H9 (cell line): ENCODE results near the gene R3HDM1. TPM values are rescaled to one million over a fixed set of nuclear protein-coding genes. Genes with fewer than 3 reads are reported as not detected.

Source experiments
- DNase-seq: peaks from one replicate; pipeline ENCODE4 v3.0.0-alpha.2; 2017
- H2AFZ ChIP-seq: one replicate; pipeline ENCODE4 v1.6.1; 2013; ENCODE audit warnings: mild to moderate bottlenecking, low read length, control low read depth, moderate library complexity
- H2AK5ac ChIP-seq: 2 replicates; pipeline ENCODE4 v1.6.1; 2013; ENCODE audit warnings: low read length, control low read depth, mixed read lengths; ENCODE audit not compliant: insufficient read length
- H2BK120ac ChIP-seq: one replicate; pipeline ENCODE4 v1.6.1; 2013; ENCODE audit warnings: low read depth, mild to moderate bottlenecking, low read length, control low read depth, inconsistent platforms; ENCODE audit not compliant: poor library complexity, severe bottlenecking
- H2BK12ac ChIP-seq: 2 replicates; pipeline ENCODE4 v1.6.1; 2013; ENCODE audit warnings: low read length, control low read depth, mixed read lengths, low read depth; ENCODE audit not compliant: insufficient read length
- H2BK15ac ChIP-seq: 2 replicates; pipeline ENCODE4 v1.6.1; 2013; ENCODE audit warnings: low read depth, low read length, control low read depth
- H2BK20ac ChIP-seq: one replicate; pipeline ENCODE4 v1.6.1; 2013; ENCODE audit warnings: low read depth, mild to moderate bottlenecking, low read length, control low read depth, inconsistent platforms; ENCODE audit not compliant: poor library complexity, severe bottlenecking
- H2BK5ac ChIP-seq: 2 replicates; pipeline ENCODE4 v1.6.1; 2013; ENCODE audit warnings: low read length, control low read depth, mixed read lengths; ENCODE audit not compliant: insufficient read length
- H3K14ac ChIP-seq: 2 replicates; pipeline ENCODE4 v1.6.1; 2013; ENCODE audit warnings: low read length, control low read depth; ENCODE audit not compliant: insufficient read depth
- H3K18ac ChIP-seq: 2 replicates; pipeline ENCODE4 v1.6.1; 2013; ENCODE audit warnings: low read depth, mild to moderate bottlenecking, mixed read lengths, low read length, control low read depth; ENCODE audit not compliant: insufficient read length
- H3K23ac ChIP-seq: 2 replicates; pipeline ENCODE4 v1.6.1; 2013; ENCODE audit warnings: low read length, control low read depth, mixed read lengths, low read depth; ENCODE audit not compliant: insufficient read length
- H3K23me2 ChIP-seq: 2 replicates; pipeline ENCODE4 v1.6.1; 2013; ENCODE audit warnings: low read depth, mild to moderate bottlenecking, mixed read lengths, low read length, control low read depth; ENCODE audit not compliant: insufficient read length, poor library complexity, severe bottlenecking
- H3K27ac ChIP-seq: 2 replicates; pipeline ENCODE4 v1.5.1; 2013; ENCODE audit warnings: low read length, control low read depth, mixed read lengths, low read depth; ENCODE audit not compliant: insufficient read length
- H3K27me3 ChIP-seq: 2 replicates; pipeline ENCODE4 v1.6.1; 2013; ENCODE audit warnings: low read length, control low read depth, inconsistent platforms; ENCODE audit not compliant: insufficient read depth
- H3K4ac ChIP-seq: 2 replicates; pipeline ENCODE4 v1.6.1; 2013; ENCODE audit warnings: low read depth, mild to moderate bottlenecking, control low read depth, inconsistent platforms, low read length, moderate library complexity
- H3K4me1 ChIP-seq: 2 replicates; pipeline ENCODE4 v1.6.1; 2013; ENCODE audit warnings: low read length, control low read depth, inconsistent platforms; ENCODE audit not compliant: insufficient read depth
- H3K4me2 ChIP-seq: 2 replicates; pipeline ENCODE4 v1.6.1; 2013; ENCODE audit warnings: low read length, control low read depth, mixed read lengths; ENCODE audit not compliant: insufficient read length, insufficient read depth
- H3K56ac ChIP-seq: 2 replicates; pipeline ENCODE4 v1.6.1; 2013; ENCODE audit warnings: low read depth, mild to moderate bottlenecking, mixed read lengths, low read length, control low read depth; ENCODE audit not compliant: insufficient read length
- H3K79me1 ChIP-seq: 2 replicates; pipeline ENCODE4 v1.6.1; 2013; ENCODE audit warnings: low read depth, mild to moderate bottlenecking, moderate library complexity, low read length, control low read depth, inconsistent platforms; ENCODE audit not compliant: insufficient read depth, poor library complexity, severe bottlenecking
- H3K79me2 ChIP-seq: 2 replicates; pipeline ENCODE4 v1.6.1; 2013; ENCODE audit warnings: low read length, control low read depth, inconsistent platforms; ENCODE audit not compliant: insufficient read depth
- H3K9ac ChIP-seq: 2 replicates; pipeline ENCODE4 v1.6.1; 2013; ENCODE audit warnings: low read length, control low read depth, mixed read lengths; ENCODE audit not compliant: insufficient read length; ENCODE audit errors: extremely low read depth
- H3K9me3 ChIP-seq: one replicate; pipeline ENCODE4 v1.6.1; 2013; ENCODE audit warnings: low read depth, low read length, inconsistent platforms; ENCODE audit not compliant: control insufficient read depth
- H3T11ph ChIP-seq: one replicate; pipeline ENCODE4 v1.6.1; 2013; ENCODE audit warnings: mild to moderate bottlenecking, low read length, control low read depth, inconsistent platforms
- H4K20me1 ChIP-seq: one replicate; pipeline ENCODE4 v1.6.1; 2013; ENCODE audit not compliant: control insufficient read depth, insufficient read length, insufficient read depth
- H4K5ac ChIP-seq: 2 replicates; pipeline ENCODE4 v1.6.1; 2013; ENCODE audit warnings: low read depth, mild to moderate bottlenecking, mixed read lengths, low read length, control low read depth; ENCODE audit not compliant: insufficient read length
- H4K8ac ChIP-seq: replicated peaks from 2 replicates; pipeline ENCODE4 v1.6.1; 2013; ENCODE audit warnings: low read length, control low read depth, mixed read lengths, low read depth; ENCODE audit not compliant: insufficient read length
- H4K91ac ChIP-seq: 2 replicates; pipeline ENCODE4 v1.6.1; 2013; ENCODE audit warnings: low read depth, mild to moderate bottlenecking, moderate library complexity, mixed read lengths, low read length, control low read depth; ENCODE audit not compliant: insufficient read length
- H3K27ac Mint-ChIP-seq, 3 experiments: 2 replicates in 2 of 3; 3 replicates in 1 of 3; pipeline ENCODE4 v1.8.0; 2020 to 2021; ENCODE audit warnings: mixed read lengths in 3 of 3, mild to moderate bottlenecking in 1 of 3, moderate library complexity in 1 of 3
- H3K27me3 Mint-ChIP-seq: 2 replicates; pipeline ENCODE4 v1.8.0; 2021; ENCODE audit warnings: low read depth, mild to moderate bottlenecking, moderate library complexity, mixed read lengths
- H3K36me3 Mint-ChIP-seq, 3 experiments: 2 replicates in 2 of 3; 3 replicates in 1 of 3; pipeline ENCODE4 v1.8.0; 2020 to 2021; ENCODE audit warnings: low read depth in 3 of 3, mixed read lengths in 3 of 3; ENCODE audit not compliant: insufficient read depth in 1 of 3
- H3K4me1 Mint-ChIP-seq, 2 experiments: 2 replicates each; pipeline ENCODE4 v1.8.0; 2020; ENCODE audit warnings: mixed read lengths in 2 of 2
- H3K4me3 Mint-ChIP-seq, 2 experiments: 2 replicates in 1 of 2; 3 replicates in 1 of 2; pipeline ENCODE4 v1.8.0; 2020 to 2021; ENCODE audit warnings: mild to moderate bottlenecking in 2 of 2, mixed read lengths in 2 of 2, moderate library complexity in 1 of 2
- H3K9me3 Mint-ChIP-seq, 2 experiments: 2 replicates in 1 of 2; 3 replicates in 1 of 2; pipeline ENCODE4 v1.8.0; 2020; ENCODE audit warnings: mild to moderate bottlenecking in 2 of 2, mixed read lengths in 2 of 2, moderate library complexity in 1 of 2
- CTCF ChIP-seq: fragments of 200-600 bp; sonication (generic); conservative IDR thresholded peaks from 3 replicates; pipeline ENCODE4 v1.8.0; 2021; ENCODE audit warnings: antibody characterized with exemption, mild to moderate bottlenecking
- WGBS: extraction: QIAGEN DNeasy Blood & Tissue Kit; methylation state at CpG from one replicate; pipeline ENCODE4 v1.1.7; 2013; ENCODE audit warnings: missing lambda C conversion rate, low lambda C conversion rate, mixed read lengths; ENCODE audit not compliant: insufficient read length; ENCODE audit errors: extremely low coverage; 5-methylcytosine and 5-hydroxymethylcytosine counted together
- total RNA-seq: library from RNA; stranded (reverse); gene quantifications from 2 replicates; pipeline ENCODE4 v1.2.1, GENCODE V29; 2021

Gene R3HDM1
- total RNA-seq, 1 experiment from 2014 or later = 58.8 TPM

DNA sequence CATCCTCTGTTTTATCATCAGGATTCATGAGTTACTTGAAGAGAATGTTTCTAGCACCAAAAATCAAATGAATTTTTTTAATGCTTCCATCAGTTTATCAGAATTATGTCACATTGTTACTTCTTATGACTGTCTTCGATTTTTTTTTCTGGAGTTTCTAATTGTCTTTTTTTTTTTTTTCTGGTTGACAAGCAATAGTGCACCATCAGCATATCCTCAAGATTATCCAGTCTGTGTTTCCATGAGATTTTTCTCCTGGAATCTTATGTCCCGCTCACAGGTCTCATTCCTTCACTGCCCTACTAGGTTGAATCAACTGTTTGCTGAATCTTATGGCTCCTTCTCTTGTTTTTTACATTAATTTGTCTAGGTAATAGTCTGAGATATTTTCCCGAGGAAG lies 16.0 kb downstream of the R3HDM1 start:
- Histone ChIP-seq H3K27ac (no peak overlapping the region), H2AK5ac (no peak overlapping the region), H2BK120ac (no peak overlapping the region), H3K56ac (no peak overlapping the region), H3K18ac (no peak overlapping the region), H3T11ph (no peak overlapping the region), H3K79me2 (peaks cover 6% of the 10 kb centered on the region; the same call in 1 of the 2 replicates), H3K4me1 (no peaks in the 10 kb centered on the region; the same call in 1 of the 2 replicates), H3K9ac (no peak overlapping the region), H2AFZ (no peak overlapping the region), H3K27me3 (no peaks in the 10 kb centered on the region), H3K4ac (no peak overlapping the region), H4K5ac (no peak overlapping the region), H2BK20ac (no peak overlapping the region), H2BK5ac (no peak overlapping the region), H4K8ac (no peak overlapping the region), H4K91ac (no peak overlapping the region), H2BK12ac (no peak overlapping the region), H3K23ac (no peak overlapping the region), H2BK15ac (no peak overlapping the region), H3K9me3 (no peaks in the 10 kb centered on the region), H3K14ac (no peak overlapping the region), H3K79me1 (peaks cover 7% of the 10 kb centered on the region), H4K20me1 (no peaks in the 10 kb centered on the region), H3K4me2 (no peak overlapping the region), H3K23me2 (no peaks in the 10 kb centered on the region)
- no peak overlapping the region for H3K4me3 Mint-ChIP-seq
- H3K27ac Mint-ChIP-seq = peak overlapping the region in 1 of 3 experiments; percentile 26; a peak in 1 of 7 replicates
- peaks cover 0 to 7% (median 3%) of the 10 kb centered on the region in 3 experiments; a peak in 3 of 7 replicates for H3K36me3 Mint-ChIP-seq
- H3K4me1 Mint-ChIP-seq = peaks cover 5 to 8% of the 10 kb centered on the region in 2 experiments
- DNase-seq = no peak
- no CpG with 5 or more reads among the region's 3 CpGs for WGBS
- no peaks in the 10 kb centered on the region for H3K27me3 Mint-ChIP-seq
- no peaks in the 10 kb centered on the region for H3K9me3 Mint-ChIP-seq
- no peak for TF ChIP-seq CTCF
